Ramos (cell line): ENCODE measurements around the gene NUCB1.

ENCODE experiments used
- in situ Hi-C: fragments of 300-500 bp; cut with MboI; formaldehyde crosslinking; loops from one replicate; pipeline ENCODE4 v1.14.3; 2022; ENCODE audit warnings: low sequenced_read_pairs; ENCODE audit not compliant: unreplicated experiment

Gene NUCB1

DNA sequence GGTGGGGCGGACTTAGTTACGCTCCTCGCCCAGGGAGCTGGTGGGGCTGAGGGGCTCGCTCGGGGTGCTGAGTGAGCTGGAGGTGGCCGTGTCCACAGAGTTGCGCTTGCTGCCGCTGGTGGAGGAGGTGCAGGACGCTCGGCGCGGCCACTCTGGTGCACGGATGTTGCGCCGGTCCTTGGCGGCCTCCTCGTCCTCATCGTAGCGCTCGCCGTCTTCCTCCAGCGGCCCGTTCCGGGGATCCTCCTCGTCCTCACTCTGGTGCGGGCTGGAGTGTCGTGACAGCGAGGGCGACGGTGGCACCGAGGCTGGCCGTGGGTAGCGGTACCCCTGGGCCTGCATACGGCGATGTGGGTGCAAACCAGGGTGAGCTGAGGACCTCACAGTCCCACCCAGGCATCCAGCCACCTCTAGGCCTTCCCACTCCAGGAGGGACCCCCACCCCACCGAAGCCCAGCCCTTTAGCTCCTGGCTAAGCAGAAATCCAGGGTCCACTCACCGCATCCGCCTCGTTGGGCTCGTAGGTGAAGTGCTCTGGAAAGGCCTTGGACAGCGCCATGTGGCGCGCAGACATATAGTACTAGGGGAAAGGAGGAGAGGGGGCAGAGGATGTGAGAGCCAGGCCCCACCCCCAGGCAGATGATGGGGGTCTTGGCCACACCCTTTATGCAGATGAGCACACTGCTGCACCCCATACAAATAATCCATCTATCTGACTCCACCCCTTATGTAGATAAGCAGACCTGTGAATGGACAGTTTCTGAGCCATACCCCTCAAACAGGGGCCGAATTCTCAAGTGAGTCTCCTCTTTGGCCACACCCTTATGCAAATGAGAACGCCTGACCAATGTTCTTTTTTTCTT, 69.4 kb downstream of the NUCB1 start:
- in situ Hi-C loops, result loop anchor here (5.0 to 10.0 kb wide), 2 partner anchors 177 to 325 kb away; partner anchors contain the start of gene CA11

DNA sequence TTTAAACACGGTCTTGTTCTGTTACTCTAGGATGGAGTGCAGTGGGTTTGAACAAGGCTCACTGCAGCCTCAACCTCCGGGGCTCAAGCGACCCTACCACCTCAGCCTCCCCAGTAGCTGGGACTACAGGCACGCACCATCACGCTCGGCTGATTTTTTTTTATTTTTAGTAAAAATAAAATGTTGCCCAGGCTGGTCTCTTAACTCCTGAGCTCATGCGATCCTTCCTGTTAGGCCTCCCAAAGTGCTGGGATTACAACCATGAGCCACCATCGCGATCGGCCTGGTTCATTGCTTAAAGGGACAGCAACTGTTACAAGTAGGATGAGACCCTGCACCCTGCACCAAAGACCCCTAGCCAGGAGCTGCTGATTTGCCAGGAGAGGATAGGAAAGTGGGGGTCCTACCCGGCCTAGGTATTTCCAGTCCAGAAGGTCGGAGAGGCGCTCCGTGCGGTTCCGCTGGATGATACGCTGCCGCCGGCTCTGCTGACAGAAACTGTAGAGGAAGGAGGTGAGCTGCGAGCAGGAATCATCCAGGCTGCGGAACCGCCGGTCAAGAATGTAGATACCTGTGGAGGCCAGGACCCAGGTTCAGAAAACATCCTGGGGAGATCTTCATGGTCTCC, 70.1 kb downstream of the NUCB1 start:
- in situ Hi-C loops, result loop anchor here (5.0 kb wide), 1 partner anchor 178 kb away; no protein-coding TSS in a partner anchor

DNA sequence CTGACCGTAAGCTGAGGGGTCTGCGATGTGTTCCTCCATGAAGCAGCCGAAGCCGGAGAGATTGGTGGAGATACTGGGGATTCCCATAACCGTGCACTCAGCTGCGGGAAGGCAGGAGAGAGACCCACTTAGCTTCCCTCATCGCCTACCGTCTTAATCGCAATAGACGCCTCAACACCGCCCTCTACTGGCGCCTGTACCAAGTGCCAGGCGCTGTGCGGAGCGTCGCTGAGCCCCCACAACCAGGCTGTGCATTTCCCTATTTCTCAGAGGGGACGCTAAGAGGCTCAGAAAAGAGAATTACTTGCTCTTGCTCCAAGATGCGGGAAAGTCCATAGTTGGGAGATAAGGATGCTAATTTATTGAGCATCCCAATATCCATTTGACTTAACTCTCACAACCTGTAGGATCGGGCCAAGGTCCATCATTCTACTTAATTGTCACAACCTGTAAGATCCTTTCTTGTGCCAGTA, 70.8 kb downstream of the NUCB1 start:
- in situ Hi-C loops, result loop anchor here (5.0 kb wide), 1 partner anchor 179 kb away; no protein-coding TSS in a partner anchor
